8988T (cell line): Measurements from ENCODE around the gene NGRN.
A peak's percentile ranks its signal among the peaks of the same experiment; 100 is the strongest.
"Not testable (repeated sequence)": the region's sequence is repeated elsewhere in the genome, so short reads cannot be mapped to it uniquely, and the experiment has no call there.

Experiments
- DNase-seq: peaks from one replicate; pipeline ENCODE4 v3.0.0; 2011

Gene NGRN

DNA sequence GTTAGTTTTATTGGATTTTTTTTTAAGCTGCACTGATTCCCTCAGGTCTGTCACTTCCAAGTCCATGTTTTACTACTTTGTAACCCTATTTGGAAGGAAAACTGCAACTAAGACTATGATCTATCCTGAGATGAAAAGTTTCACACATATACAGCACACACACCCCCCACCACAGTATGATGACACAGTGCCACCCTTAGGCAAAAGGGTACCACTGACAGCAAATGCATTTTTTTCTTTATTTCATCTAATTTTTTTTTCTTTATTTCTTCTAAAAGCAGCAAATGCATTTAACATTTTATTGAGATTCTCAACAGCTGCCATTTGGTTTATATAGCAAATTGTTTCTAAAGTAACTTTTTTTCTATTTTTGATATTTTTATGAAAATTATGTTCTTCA lies 21.2 kb downstream of the NGRN start:
- DNase-seq = peak; percentile 15

- DNase-seq = no peak
Measured at GRCh38 chr15:90287101-90287500, 21.6 kb downstream of the NGRN start.

- DNase-seq = no peak
Measured at GRCh38 chr15:90287946-90288345, 22.5 kb downstream of the NGRN start.

DNA sequence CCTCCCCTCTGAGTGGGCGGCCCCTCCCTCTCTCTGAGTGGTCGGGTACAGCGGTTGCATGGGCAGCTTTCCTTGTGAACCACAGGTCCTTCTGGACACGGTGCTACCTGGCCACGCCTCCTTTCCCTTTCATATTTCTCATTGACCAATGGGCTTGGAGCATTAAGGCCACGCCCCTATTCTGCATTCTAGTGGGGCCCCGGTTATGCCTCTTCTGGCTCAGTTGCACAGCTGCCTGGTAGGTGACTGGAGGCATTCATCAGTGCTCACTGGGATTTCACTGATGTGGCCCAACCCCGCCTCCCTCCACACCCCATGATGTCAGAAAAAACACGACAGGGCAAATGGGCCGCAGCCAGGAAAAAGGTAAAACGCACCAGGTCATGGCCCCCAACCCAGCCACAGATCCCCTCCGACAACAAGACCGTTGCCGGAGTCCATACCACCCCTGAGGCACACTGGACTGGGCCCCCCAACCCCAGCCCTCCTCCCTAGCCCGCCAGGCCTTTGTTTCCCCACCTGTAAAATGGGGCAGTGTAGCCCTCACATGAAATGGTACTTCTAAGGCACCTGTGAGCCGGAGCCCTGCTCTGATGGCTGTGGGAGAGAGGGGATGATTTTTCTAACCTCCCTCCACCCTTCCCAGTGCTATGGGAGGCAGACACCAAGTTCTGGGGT lies 26.3 kb downstream of the NGRN start:
- no peak for DNase-seq

DNA sequence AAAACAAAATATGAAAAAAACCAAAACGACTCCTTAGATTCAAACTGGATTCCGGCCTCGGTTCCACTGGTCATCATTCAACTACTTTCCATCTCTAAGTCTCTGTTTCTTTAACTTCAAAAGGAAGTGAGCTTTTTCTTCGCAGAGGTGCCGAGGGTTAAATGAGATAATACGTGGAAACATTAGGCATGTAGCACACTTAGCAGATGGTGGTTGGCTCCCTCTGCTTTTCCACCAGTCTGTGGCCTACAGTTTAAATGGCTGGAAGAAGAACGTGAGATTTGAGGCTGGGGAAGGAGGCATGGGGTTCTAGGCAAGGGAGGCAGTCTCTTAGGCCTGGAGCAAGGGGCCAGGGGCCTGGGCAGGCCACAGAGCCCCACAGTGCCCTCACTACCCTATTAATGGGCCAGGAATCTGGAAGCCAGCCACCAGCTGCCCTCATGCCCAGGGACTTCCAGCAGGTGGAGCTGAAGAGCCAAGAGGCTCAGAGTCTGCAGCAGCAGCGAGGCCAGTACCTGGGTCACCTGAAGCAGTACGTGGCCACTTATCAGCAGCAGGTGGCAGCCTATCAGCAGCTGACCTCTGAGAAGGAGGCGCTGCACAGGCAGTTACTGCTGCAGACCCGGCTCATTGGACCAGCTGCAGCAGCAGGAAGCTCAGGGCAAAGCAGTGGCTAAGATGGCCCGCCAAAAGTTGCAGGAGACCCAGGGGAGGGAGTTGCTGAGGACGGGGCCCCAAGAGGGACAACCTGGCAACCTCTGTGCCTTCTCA lies 27.8 kb downstream of the NGRN start:
- DNase-seq = peak; percentile 13

- DNase-seq = no peak
Measured at GRCh38 chr15:90294159-90294558, 28.7 kb downstream of the NGRN start.

DNA sequence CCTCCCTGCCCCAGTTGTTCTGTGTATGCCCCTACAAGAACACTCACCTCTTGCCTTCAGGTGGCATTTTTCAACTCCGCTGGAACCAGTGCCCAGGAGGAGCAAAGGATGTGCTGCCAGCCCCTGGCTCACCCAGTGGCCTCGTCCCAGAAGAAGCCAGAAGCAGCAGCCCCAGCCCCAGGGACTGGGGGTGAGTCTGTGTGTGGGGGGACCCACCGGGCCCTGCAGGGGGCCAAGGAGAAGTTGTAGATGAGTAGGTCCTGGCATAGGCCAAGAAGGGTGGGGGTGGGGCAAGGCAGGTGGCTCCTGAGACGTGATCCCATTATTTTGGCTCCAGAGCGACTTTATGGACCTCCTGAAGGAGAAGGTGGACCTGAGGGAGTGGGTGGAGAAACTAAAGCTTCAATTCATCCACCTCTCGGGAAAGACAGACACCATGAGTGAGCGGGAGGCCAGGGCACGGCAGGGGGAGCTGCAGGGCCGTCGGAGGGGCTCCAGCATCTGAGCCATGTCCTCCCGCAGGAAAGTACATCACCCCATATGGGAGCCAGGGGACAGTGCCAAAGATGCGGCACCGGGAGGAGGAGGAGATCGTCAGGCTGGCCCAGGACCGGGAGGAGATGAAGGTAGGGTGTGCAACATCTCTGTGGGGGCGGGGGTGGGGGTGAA lies 29.3 kb downstream of the NGRN start:
- no peak for DNase-seq

DNA sequence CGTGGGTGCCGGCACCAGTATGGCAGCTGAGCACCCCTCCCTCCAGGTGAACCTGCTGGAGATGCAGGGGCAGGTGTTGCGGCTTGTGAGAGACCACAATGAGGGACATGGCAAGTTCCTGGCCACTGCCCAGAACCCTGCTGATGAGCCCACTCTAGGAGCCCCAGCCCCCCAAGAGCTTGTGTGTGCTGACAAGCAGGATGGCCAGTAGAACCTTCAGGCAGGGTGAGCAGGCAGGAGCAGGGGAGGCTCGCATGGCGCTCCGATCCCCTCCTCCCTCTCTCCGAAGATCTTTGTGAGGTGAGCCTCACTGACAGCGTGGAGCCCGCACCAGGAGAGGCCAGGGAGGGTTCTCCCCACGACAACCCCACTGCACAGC lies 29.8 kb downstream of the NGRN start:
- DNase-seq = no peak

DNA sequence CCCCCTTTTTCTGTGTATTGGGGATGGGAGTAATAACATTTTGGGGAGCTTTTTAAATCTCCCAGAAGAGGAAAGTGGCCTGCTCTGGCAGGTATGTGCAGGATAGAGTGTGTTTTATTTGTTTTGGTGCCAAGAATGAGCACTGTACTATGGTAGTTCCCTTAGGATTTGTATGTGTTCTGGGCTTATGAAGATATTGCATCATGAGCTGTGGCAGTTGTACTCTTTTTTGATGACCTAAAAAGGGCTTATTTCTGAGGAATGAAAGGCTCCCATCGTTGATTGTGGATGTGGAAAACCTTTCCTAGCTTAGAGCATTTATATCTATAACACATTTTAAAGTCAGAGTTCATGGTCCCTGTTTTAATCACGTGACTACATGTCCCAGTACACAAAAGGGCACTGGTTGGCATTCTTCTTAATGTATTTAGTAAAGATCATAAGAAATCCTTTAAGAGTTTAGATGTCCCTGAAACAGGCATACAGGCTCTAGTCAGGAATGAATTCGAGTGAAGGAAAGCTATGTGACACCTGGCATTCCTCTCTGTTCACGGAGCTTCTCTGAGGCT lies 30.9 kb downstream of the NGRN start:
- DNase-seq = not testable (repeated sequence)

DNA sequence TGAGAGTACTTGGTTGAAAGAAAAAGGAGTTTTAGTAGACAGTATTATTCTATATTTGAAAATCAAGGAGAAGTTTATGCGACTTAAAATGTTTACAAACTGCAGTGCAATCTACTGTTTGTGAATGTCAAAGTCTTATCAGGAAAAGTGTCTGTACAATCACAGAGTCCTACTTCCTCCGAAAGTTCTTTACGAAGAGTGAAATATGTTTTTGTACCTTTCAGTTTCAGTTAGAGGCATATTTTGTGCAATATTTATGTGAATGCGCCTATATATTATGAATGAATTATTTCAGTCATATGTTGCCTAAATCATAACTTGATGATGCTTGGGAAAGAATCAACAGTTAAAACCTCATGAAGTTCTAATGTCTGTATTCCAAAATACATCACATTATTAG lies 31.5 kb downstream of the NGRN start:
- no peak for DNase-seq

GRCh38 chr15:90300541-90300940 lies 35.1 kb downstream of the NGRN start:
- DNase-seq = no peak

DNA sequence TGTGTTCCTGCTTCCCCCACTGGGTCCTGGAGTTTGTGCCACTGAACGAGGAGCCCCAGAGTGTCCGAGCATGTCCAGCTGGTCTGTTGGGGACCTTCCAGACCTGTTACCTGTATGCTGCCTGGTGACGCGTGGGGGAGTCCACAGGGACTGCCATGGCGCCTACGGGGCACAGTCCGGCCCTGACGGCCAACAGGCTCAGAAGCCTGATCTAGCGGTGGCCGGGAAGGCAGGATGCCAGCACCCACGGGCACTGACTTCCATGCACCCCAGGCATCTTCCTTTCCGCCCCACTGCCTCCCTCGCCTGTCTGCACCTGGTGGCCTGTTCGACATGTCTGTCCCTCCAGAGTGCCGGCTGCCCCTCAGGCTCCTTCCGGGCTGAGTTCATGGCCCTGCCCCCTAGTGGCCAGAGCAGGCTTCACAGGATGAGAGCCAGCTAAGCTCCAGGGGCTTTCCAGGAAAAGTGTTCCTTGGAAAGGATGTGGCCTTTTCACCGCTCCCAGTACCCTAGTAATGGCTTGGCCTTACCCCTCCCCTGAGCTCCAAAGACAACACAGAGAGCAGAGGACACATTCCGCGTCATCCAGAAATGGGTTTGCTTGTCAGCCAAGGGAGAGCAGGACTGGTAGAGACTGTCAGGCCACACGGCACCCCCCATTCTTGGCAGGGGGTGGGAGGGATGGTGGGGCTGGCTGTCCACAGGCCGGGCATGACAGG lies 35.7 kb downstream of the NGRN start:
- no peak for DNase-seq

GRCh38 chr15:90301707-90302300 lies 36.3 kb downstream of the NGRN start:
- DNase-seq = no peak

DNA sequence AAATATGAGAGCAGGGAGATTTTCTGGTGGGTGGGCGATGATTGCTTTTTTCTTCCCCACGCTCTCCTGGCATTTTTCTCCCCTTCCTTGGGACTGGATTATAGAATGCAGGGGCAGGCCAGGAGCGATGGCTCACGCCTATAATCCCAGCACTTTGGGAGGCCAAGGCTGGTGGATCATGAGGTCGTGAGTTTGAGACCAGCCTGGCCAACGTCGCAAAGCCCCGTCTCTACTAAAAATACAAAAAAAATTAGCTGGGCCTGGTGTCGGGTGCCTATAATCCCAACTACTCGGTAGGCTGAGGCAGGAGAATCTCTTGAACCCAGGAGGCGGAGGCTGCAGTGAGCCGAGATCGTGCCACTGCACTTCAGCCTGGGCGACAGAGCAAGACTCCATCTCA lies 39.9 kb downstream of the NGRN start:
- not testable (repeated sequence) for DNase-seq

DNA sequence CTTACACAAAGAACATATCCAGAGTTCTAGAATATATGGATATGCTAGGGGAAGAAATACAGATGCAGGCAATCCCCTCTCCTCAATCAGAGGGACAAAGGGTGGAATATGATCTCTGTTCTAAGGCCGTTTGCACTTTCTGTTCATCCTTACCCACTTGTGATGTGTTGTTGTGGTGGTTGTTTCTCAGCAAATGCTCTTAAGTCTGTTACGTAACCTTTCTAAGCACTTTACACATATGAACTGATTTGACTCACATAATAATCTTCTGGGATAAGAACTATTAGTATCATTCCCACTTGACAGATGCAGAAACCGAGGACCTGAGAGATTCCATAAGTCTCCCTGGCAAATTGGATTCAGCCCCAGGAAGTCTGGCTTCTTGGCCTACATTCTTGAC lies 40.5 kb downstream of the NGRN start:
- no peak for DNase-seq

DNA sequence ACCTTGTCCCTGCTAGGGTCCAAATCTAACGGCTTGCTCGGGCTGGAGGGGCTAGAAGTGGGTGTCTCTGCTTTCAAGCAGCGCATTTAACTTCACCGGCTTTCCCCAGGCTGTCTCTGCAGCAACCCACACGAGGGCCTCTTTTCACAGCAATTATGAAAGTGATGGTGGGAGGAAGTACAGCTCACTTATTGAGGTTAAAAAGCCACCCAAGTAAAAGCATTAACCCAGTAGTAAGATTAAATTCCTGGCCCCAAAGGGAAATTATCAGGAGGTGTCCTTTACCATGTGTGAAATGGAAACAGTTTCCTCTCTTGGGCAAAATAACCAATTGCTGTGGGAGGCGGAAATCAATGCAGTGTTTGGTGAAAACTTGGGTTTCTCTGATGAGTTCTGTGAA lies 41.1 kb downstream of the NGRN start:
- DNase-seq = no peak

GRCh38 chr15:90307661-90308060 lies 42.2 kb downstream of the NGRN start:
- no peak for DNase-seq

- no peak for DNase-seq
Measured at GRCh38 chr15:90309020-90309419, 43.5 kb downstream of the NGRN start.

GRCh38 chr15:90315278-90315982 lies 50.0 kb downstream of the NGRN start:
- no peak for DNase-seq

GRCh38 chr15:90316139-90316538 lies 50.7 kb downstream of the NGRN start:
- DNase-seq = no peak

DNA sequence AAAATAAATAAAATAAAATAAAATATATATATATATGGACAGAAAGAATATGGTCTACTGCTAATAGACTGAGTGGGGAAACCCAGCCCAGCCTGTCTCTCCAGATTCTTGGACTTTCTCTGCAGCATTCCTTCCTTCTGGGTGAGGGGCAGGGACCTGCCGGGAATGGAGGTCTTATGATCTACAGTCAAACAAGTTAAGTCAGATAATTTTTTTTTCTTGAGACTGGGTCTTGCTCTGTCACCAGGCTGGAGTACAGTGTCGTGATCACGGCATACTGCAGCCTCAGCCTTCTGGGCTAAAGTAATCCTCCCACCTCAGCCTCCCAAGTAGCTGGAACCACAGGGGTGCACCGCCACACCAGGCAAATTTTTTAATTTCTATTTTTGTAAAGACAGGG lies 53.1 kb downstream of the NGRN start:
- no peak for DNase-seq
